ENCODE data around the gene RELT.

GRCh38 chr11:73401217-73401923, 25.2 kb downstream of the RELT start:
- TF ChIP-seq CTCF (IDR thresholded peaks at IDR 0.05) (no peak), POLR2A (IDR thresholded peaks at IDR 0.05) (no peak), POLR2AphosphoS5 (IDR thresholded peaks at IDR 0.05) (no peak), EP300 (IDR thresholded peaks at IDR 0.05) (no peak)
